ENCODE measurements around the gene QRICH2.

The QRICH2 gene

GRCh38 chr17:76329664-76330063, 21.6 kb upstream of the QRICH2 start:
- no peak overlapping the region for H3K4me3 ChIP-seq (ENCODE audit: control insufficient read depth, low read depth, low read length)
- DNase-seq (ENCODE audit: low read depth) = no peak
- TF ChIP-seq CTCF (conservative IDR thresholded peaks at IDR 0.05; ENCODE audit: control insufficient read depth, insufficient read depth, low read depth, low read length) = no peak

GRCh38 chr17:76327696-76328095, 19.6 kb upstream of the QRICH2 start:
- DNase-seq (ENCODE audit: low read depth) = no peak
- no peak for TF ChIP-seq CTCF (conservative IDR thresholded peaks at IDR 0.05; ENCODE audit: control insufficient read depth, insufficient read depth, low read depth, low read length)
- no peak overlapping the region for H3K4me3 ChIP-seq (ENCODE audit: control insufficient read depth, low read depth, low read length)

- no peak for DNase-seq (ENCODE audit: low read depth)
- no peak for TF ChIP-seq CTCF (conservative IDR thresholded peaks at IDR 0.05; ENCODE audit: control insufficient read depth, insufficient read depth, low read depth, low read length)
- no peak overlapping the region for H3K4me3 ChIP-seq (ENCODE audit: control insufficient read depth, low read depth, low read length)
Measured at GRCh38 chr17:76326306-76326705, 18.2 kb upstream of the QRICH2 start.

- H3K4me3 ChIP-seq (ENCODE audit: control insufficient read depth, low read depth, low read length) = no peak overlapping the region
- DNase-seq (ENCODE audit: low read depth) = no peak
- TF ChIP-seq CTCF (conservative IDR thresholded peaks at IDR 0.05; ENCODE audit: control insufficient read depth, insufficient read depth, low read depth, low read length) = no peak
Measured at GRCh38 chr17:76318586-76318985, 10.5 kb upstream of the QRICH2 start.

GRCh38 chr17:76317535-76317934, 9.5 kb upstream of the QRICH2 start:
- TF ChIP-seq CTCF (conservative IDR thresholded peaks at IDR 0.05; ENCODE audit: control insufficient read depth, insufficient read depth, low read depth, low read length) = no peak
- DNase-seq (ENCODE audit: low read depth) = no peak
- H3K4me3 ChIP-seq (ENCODE audit: control insufficient read depth, low read depth, low read length) = no peak overlapping the region

- DNase-seq (ENCODE audit: low read depth) = no peak
- TF ChIP-seq CTCF (conservative IDR thresholded peaks at IDR 0.05; ENCODE audit: control insufficient read depth, insufficient read depth, low read depth, low read length) = no peak
- H3K4me3 ChIP-seq (ENCODE audit: control insufficient read depth, low read depth, low read length) = no peak overlapping the region
Measured at GRCh38 chr17:76314392-76315227, 6.5 kb upstream of the QRICH2 start.

Data from fibroblast of mammary gland (primary cell).